BLaER1 treated with 17β-estradiol and CSF1 and Interleukin-3, amounts not matched to agents 10 nM and 100 nM (cell line): ENCODE measurements around the gene STX1B.
A peak's percentile ranks its signal among the peaks of the same experiment; 100 is the strongest.

Experiments
- H3K27ac ChIP-seq, 11 experiments: shearing (Covaris generic); formaldehyde crosslinking; 2 replicates each; pipeline ENCODE4 v1.8.1; 2022
- H3K27me3 ChIP-seq, 11 experiments: shearing (Covaris generic); formaldehyde crosslinking; 2 replicates each; pipeline ENCODE4 v1.8.1; 2022
- H3K36me3 ChIP-seq, 11 experiments: shearing (Covaris generic); formaldehyde crosslinking; 2 replicates each; pipeline ENCODE4 v1.8.1; 2022
- H3K4me1 ChIP-seq, 10 experiments: shearing (Covaris generic); formaldehyde crosslinking; 2 replicates each; pipeline ENCODE4 v1.8.1; 2022
- H3K4me2 ChIP-seq, 11 experiments: shearing (Covaris generic); formaldehyde crosslinking; 2 replicates each; pipeline ENCODE4 v1.8.1; 2022
- H3K4me3 ChIP-seq, 10 experiments: shearing (Covaris generic); formaldehyde crosslinking; 2 replicates each; pipeline ENCODE4 v1.8.1; 2022
- H3K9ac ChIP-seq, 11 experiments: shearing (Covaris generic); formaldehyde crosslinking; 2 replicates each; pipeline ENCODE4 v1.8.1; 2022
- H3K9me3 ChIP-seq, 11 experiments: shearing (Covaris generic); formaldehyde crosslinking; replicated peaks in 1 of 11; 2 replicates each; pipeline ENCODE4 v1.8.1; 2022
- H4K20me1 ChIP-seq, 11 experiments: shearing (Covaris generic); formaldehyde crosslinking; 2 replicates each; pipeline ENCODE4 v1.8.1; 2022
- Cebpa-rat ChIP-seq, 11 experiments: shearing (Covaris generic); IDR thresholded peaks; 2 replicates each; pipeline ENCODE4 v1.8.1; 2022

The STX1B gene

DNA sequence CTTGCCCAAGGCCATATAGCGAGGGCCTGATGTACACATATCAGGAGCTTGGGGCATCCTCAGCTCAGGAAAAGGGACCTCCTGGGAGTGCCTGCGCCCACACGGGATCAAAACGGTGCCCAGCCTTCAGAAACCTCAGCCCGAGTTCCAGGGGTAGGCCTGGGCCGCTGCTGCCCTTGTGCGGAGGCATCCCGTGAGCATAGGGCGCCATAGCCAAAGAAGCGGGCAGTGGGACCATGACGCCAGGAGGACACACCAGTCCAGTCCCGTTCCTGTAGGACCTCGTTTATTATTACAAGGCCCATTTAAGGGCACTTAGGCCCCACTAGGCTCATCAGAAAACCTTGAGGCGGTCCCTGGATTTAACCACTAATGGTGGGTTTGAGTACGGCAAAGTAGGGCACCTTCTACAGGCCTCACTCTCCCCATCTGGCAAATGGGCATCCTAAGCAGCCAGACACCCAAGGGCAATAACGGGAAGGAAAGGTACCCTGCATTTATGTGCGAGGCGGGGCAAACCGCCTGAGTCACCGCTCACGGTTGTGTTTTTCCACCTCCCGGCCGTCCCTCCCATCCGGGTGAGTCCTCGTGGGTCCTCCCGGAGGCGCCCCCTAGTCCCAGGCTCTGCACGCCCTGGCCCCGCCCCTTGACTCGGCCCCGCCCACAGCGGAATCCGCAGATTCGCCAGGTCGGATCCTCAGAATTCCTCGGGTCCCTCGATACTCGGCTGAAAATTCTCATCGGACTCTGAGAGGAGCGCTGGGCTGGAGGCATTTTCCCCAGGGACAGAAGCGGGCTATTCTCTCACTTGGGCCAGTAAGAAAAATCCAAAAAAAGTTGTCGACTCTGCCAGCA, 53.6 kb downstream of the STX1B start:
- Histone ChIP-seq H3K4me1 (peaks cover 24 to 34% (median 32%) of the 10 kb centered on the region in 10 experiments), H3K36me3 (peaks cover 37 to 68% (median 51%) of the 10 kb centered on the region in 11 experiments), H3K9me3 (no peaks in the 10 kb centered on the region), H3K27ac (peak overlapping the region; percentile 98 to 100 (median 100)), H3K4me2 (peak overlapping the region; percentile 62 to 83 (median 73)), H3K27me3 (no peaks in the 10 kb centered on the region), H3K4me3 (peak overlapping the region; percentile 68 to 84 (median 76)), H4K20me1 (peaks cover 23 to 55% (median 35%) of the 10 kb centered on the region in 11 experiments), H3K9ac (peak overlapping the region; percentile 96 to 100 (median 100))
- no peak for TF ChIP-seq Cebpa-rat (IDR thresholded peaks at IDR 0.05)

DNA sequence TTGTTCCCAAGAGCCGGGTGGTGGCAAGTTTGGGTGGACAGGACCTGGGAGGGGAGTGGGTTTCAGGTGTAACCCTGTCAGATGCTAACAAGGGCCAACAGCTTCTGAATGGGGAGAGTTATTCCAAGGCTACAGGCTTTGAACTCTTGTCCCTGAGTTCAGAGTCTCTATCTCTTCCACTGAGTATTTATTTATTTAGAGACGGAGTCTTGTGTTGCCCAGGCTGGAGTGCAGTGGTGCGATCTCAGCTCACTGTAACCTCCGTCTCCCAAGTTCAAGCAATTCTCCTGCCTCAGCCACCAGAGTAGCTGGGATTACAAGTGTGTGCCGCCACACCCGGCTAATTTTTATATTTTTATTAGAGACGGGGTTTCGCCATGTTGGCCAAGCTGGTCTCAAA, 55.4 kb downstream of the STX1B start:
- Histone ChIP-seq H4K20me1 (peaks cover 16 to 72% (median 40%) of the 10 kb centered on the region in 11 experiments), H3K4me2 (no peak overlapping the region), H3K4me3 (no peak overlapping the region), H3K9ac (peak overlapping the region in 3 of 11 experiments; percentile 5 to 21 (median 10); a peak in 3 of 22 replicates), H3K27ac (peak overlapping the region in 1 of 11 experiments; percentile 40; a peak in 1 of 22 replicates), H3K36me3 (peaks cover 19 to 62% (median 34%) of the 10 kb centered on the region in 11 experiments), H3K4me1 (peaks cover 41 to 53% (median 48%) of the 10 kb centered on the region in 10 experiments), H3K27me3 (no peaks in the 10 kb centered on the region), H3K9me3 (no peaks in the 10 kb centered on the region)
- TF ChIP-seq Cebpa-rat (IDR thresholded peaks at IDR 0.05), result no peak

- H3K36me3 ChIP-seq, result peaks cover 5 to 49% (median 20%) of the 10 kb centered on the region in 11 experiments; a peak in 20 of 22 replicates
- no peak overlapping the region for H3K4me3 ChIP-seq
- peak overlapping the region in 5 of 11 experiments; percentile 20 to 43 (median 32); a peak in 6 of 22 replicates for H3K27ac ChIP-seq
- no peaks in the 10 kb centered on the region for H3K9me3 ChIP-seq
- peak overlapping the region in 6 of 11 experiments; percentile 3 to 29 (median 14); a peak in 3 of 22 replicates for H3K4me2 ChIP-seq
- H4K20me1 ChIP-seq, result peaks cover 2 to 69% (median 26%) of the 10 kb centered on the region in 11 experiments
- H3K4me1 ChIP-seq, result peaks cover 31 to 49% (median 42%) of the 10 kb centered on the region in 10 experiments
- TF ChIP-seq Cebpa-rat (IDR thresholded peaks at IDR 0.05), result no peak
- H3K9ac ChIP-seq, result peak overlapping the region in 5 of 11 experiments; percentile 7 to 30 (median 18); a peak in 4 of 22 replicates
- H3K27me3 ChIP-seq, result no peaks in the 10 kb centered on the region
Measured at GRCh38 chr16:30953511-30954124, 56.8 kb downstream of the STX1B start.

DNA sequence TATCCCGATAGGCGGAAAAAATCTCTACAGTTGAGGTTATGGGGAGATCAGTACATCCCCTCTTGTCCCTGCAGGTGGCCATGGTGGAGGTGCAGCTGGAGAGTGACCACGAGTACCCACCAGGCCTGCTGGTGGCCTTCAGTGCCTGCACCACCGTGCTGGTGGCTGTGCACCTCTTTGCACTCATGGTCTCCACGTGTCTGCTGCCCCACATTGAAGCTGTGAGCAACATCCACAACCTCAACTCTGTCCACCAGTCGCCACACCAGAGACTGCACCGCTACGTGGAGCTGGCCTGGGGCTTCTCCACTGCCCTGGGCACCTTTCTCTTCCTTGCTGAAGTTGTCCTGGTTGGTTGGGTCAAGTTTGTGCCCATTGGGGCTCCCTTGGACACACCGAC, 57.3 kb downstream of the STX1B start:
- H3K4me1 ChIP-seq, result peaks cover 31 to 50% (median 42%) of the 10 kb centered on the region in 10 experiments
- no peak overlapping the region for H3K4me3 ChIP-seq
- TF ChIP-seq Cebpa-rat (IDR thresholded peaks at IDR 0.05), result no peak
- H3K27ac ChIP-seq, result peak overlapping the region in 5 of 11 experiments; percentile 20 to 43 (median 32); a peak in 6 of 22 replicates
- no peaks in the 10 kb centered on the region for H3K27me3 ChIP-seq
- H3K36me3 ChIP-seq, result peaks cover 5 to 49% (median 20%) of the 10 kb centered on the region in 11 experiments; a peak in 20 of 22 replicates
- peak overlapping the region in 1 of 11 experiments; percentile 7; a peak in 1 of 22 replicates for H3K9ac ChIP-seq
- H3K4me2 ChIP-seq, result peak overlapping the region in 6 of 11 experiments; percentile 3 to 29 (median 14); a peak in 3 of 22 replicates
- no peaks in the 10 kb centered on the region for H3K9me3 ChIP-seq
- peaks cover 0 to 68% (median 23%) of the 10 kb centered on the region in 11 experiments; a peak in 16 of 22 replicates for H4K20me1 ChIP-seq

GRCh38 chr16:30951750-30952149, 58.7 kb downstream of the STX1B start:
- Histone ChIP-seq H3K9ac (peak overlapping the region in 2 of 11 experiments; percentile 5 to 94; a peak in 2 of 22 replicates), H3K4me3 (no peak overlapping the region), H3K36me3 (peaks cover 14 to 59% (median 31%) of the 10 kb centered on the region in 11 experiments), H3K9me3 (no peaks in the 10 kb centered on the region), H3K4me2 (peak overlapping the region in 4 of 11 experiments; percentile 78 to 98 (median 92); a peak in 3 of 22 replicates), H4K20me1 (peaks cover 4 to 68% (median 26%) of the 10 kb centered on the region in 11 experiments; a peak in 17 of 22 replicates), H3K27me3 (no peaks in the 10 kb centered on the region), H3K27ac (peak overlapping the region in 2 of 11 experiments; percentile 2 to 98; a peak in 2 of 22 replicates), H3K4me1 (peaks cover 35 to 54% (median 46%) of the 10 kb centered on the region in 10 experiments)
- no peak for TF ChIP-seq Cebpa-rat (IDR thresholded peaks at IDR 0.05)

GRCh38 chr16:30951193-30951592, 59.2 kb downstream of the STX1B start:
- Histone ChIP-seq H3K27me3 (no peaks in the 10 kb centered on the region), H3K4me2 (peak overlapping the region; percentile 78 to 99 (median 98); a peak in 21 of 22 replicates), H3K36me3 (peaks cover 19 to 60% (median 37%) of the 10 kb centered on the region in 11 experiments), H4K20me1 (peaks cover 8 to 67% (median 31%) of the 10 kb centered on the region in 11 experiments; a peak in 19 of 22 replicates), H3K9ac (peak overlapping the region in 8 of 11 experiments; percentile 93 to 97 (median 95); a peak in 11 of 22 replicates), H3K9me3 (no peaks in the 10 kb centered on the region), H3K4me3 (peak overlapping the region in 2 of 10 experiments; percentile 96 to 99; a peak in 4 of 20 replicates), H3K4me1 (peaks cover 32 to 51% (median 42%) of the 10 kb centered on the region in 10 experiments), H3K27ac (peak overlapping the region in 6 of 11 experiments; percentile 94 to 98 (median 98); a peak in 12 of 22 replicates)
- no peak for TF ChIP-seq Cebpa-rat (IDR thresholded peaks at IDR 0.05)

DNA sequence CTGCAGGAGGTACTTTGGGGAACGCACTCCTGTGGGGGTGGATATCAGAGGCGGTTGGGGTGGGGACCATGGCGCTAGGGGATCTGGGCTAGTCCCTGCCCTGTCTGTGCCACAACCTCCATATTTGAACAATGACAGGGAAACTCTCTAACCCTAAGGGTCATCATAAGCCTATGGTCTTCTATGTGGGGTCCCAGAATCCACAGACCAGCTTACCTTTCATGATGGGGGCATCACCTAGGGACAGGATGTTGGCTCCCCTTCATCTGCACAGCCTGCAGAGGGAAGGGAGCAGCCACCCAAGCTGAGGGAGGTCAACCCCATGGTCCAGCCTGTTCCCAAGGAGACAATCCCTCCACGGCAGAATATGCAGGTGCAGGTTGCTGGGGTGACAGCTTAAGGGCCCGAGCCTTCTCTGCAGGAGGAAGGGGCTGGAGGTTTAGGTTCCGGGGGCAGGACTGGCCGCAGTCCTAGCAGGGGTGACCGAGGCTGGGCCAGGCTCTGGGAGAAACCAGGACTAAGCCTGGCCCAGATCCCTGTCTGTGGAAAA, 59.8 kb downstream of the STX1B start:
- Histone ChIP-seq H3K27ac (peak overlapping the region in 10 of 11 experiments; percentile 91 to 98 (median 95); a peak in 19 of 22 replicates), H3K4me1 (peaks cover 32 to 51% (median 42%) of the 10 kb centered on the region in 10 experiments), H3K27me3 (no peaks in the 10 kb centered on the region), H3K9ac (peak overlapping the region; percentile 93 to 98 (median 96); a peak in 21 of 22 replicates), H4K20me1 (peaks cover 13 to 69% (median 34%) of the 10 kb centered on the region in 11 experiments; a peak in 19 of 22 replicates), H3K9me3 (no peaks in the 10 kb centered on the region), H3K4me3 (peak overlapping the region; percentile 86 to 99 (median 92)), H3K36me3 (peaks cover 21 to 65% (median 43%) of the 10 kb centered on the region in 11 experiments), H3K4me2 (peak overlapping the region; percentile 78 to 99 (median 98))
- no peak for TF ChIP-seq Cebpa-rat (IDR thresholded peaks at IDR 0.05)
